ENCODE measurements around the gene TPP1. TPM values are rescaled to one million over a fixed set of nuclear protein-coding genes. Genes with fewer than 3 reads are reported as not detected.

TPP1 gene
- total and polyA plus RNA-seq, 10 of the 15 experiments (the other 5 are each of a cell fraction or from before 2014, with no cell fraction given) = 7.5 to 64.6 (median 38.3) TPM

- FAIRE-seq = no peak
- Histone ChIP-seq H3K9me3 (replicated peaks; ENCODE audit: control insufficient read depth, insufficient read depth, low read length) (no peaks in the 10 kb centered on the region), H2AFZ (ENCODE audit: control insufficient read depth, low read depth, low read length) (no peak overlapping the region), H3K4me2 (ENCODE audit: control insufficient read depth, insufficient read depth) (peak overlapping the region; percentile 92), H4K20me1 (ENCODE audit: control insufficient read depth, insufficient read depth) (no peaks in the 10 kb centered on the region), H3K27me3 (replicated peaks in 1 of 2; ENCODE audit: control insufficient read depth in 2 of 2, insufficient read depth in 2 of 2, low read length in 1 of 2) (no peaks in the 10 kb centered on the region), H3K36me3 (ENCODE audit: control insufficient read depth in 2 of 2, insufficient read depth in 2 of 2, low read length in 1 of 2) (peaks cover 0 to 6% of the 10 kb centered on the region in 2 experiments; a peak in 1 of 4 replicates), H3K9ac (ENCODE audit: control insufficient read depth, insufficient read depth, low read length) (no peak overlapping the region; the same call in 1 of the 2 replicates), H3K79me2 (ENCODE audit: control insufficient read depth, insufficient read depth, low read length) (peaks cover 12% of the 10 kb centered on the region), H3K27ac (ENCODE audit: control insufficient read depth, insufficient read depth) (no peak overlapping the region), H3K4me3 (peak overlapping the region; percentile 95; the same call in 1 of the 2 replicates), H3K4me1 (ENCODE audit: control insufficient read depth, insufficient read depth, low read length) (peaks cover 13% of the 10 kb centered on the region)
- ChIA-PET SMC1A (ENCODE audit: uncharacterized antibody, unreplicated experiment) (interaction anchor here (1.0 to 3.5 kb wide), 8 partner anchors 10 to 87 kb away, joined by 3 to 34 read pairs (median 10); partner anchors contain the start of genes ILK and MRPL17), CTCF (interaction anchor here (0.6 to 3.5 kb wide), 6 partner anchors 9 to 85 kb away, joined by 3 to 27 read pairs (median 20); partner anchors contain the start of genes ILK and MRPL17), RAD21 (ENCODE audit: unreplicated experiment) (interaction anchor here (1.1 to 4.3 kb wide), 7 partner anchors 8 to 238 kb away, joined by 3 to 55 read pairs (median 10); partner anchors contain the start of genes ILK, MRPL17 and RRP8), POLR2A (interaction anchor here (1.1 to 9.1 kb wide), 4 partner anchors 8 to 66 kb away, joined by 3 to 85 read pairs (median 30); partner anchors contain the start of genes ILK, MRPL17 and TAF10)
- no peak for ATAC-seq
- in situ Hi-C loops (cut with MboI) (loop anchor here (10.0 kb wide), 1 partner anchor 907 kb away; no protein-coding TSS in a partner anchor), intact Hi-C loops (cut with micrococcal nuclease; ENCODE audit: unreplicated experiment) (loop anchor here (10.0 kb wide), 1 partner anchor 907 kb away; no protein-coding TSS in a partner anchor)
- 81% methylated on average over 5 of the region's 5 CpGs for WGBS (ENCODE audit: insufficient coverage, insufficient replicate concordance, low lambda C conversion rate, missing lambda C conversion rate)
- BruUV-seq (replicated peaks) = no TSS peak
- TF ChIP-seq TBL1XR1 (IDR thresholded peaks at IDR 0.05; ENCODE audit: low read depth, low read length) (no peak), USF1 (IDR thresholded peaks at IDR 0.05; ENCODE audit: borderline replicate concordance, extremely low read length, insufficient read depth, low read depth, low read length) (no peak), ZBTB11 (CRISPR knock-in tag; IDR thresholded peaks at IDR 0.05) (no peak), SUPT20H (IDR thresholded peaks at IDR 0.05; ENCODE audit: borderline replicate concordance, control insufficient read depth, low read depth, low read length) (no peak), RFX5 (IDR thresholded peaks at IDR 0.05; ENCODE audit: low read depth, low read length) (no peak), ZNF687 (IDR thresholded peaks at IDR 0.05) (no peak), CBFB (IDR thresholded peaks at IDR 0.05; ENCODE audit: low read depth) (no peak)
- no peak for DNase-seq (ENCODE audit: low read depth, low spot score)
Observed at GRCh38 chr11:6617315-6617781, 1.9 kb downstream of the TPP1 start.

Measured in GM12878 (cell line).